Fibroblast of gingiva (primary cell): ENCODE data around the gene RCC1.
"Not testable (repeated sequence)": the region's sequence is repeated elsewhere in the genome, so short reads cannot be mapped to it uniquely, and the experiment has no call there.

Experiments
- DNase-seq: peaks from one replicate; pipeline ENCODE4 v3.0.0-alpha.2; 2011; ENCODE audit warnings: low read depth

Gene RCC1

DNA sequence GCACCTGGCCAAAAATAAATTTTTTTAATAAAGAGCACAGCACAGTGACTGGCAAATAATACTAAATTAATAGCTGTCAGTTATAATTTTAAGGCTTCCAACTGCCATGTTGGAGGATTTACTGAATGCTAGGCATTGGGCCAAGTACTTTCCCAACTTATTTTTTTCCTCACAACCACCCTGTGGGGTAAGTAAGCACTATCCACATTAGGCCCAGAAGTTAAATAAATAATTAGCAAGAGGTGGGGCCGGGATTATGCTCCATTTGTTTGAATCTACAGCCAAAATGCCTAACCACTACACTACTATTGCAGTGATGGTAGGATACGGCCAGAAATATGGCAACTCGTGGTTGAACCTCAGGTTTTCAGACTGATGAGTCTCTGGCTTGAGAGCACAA is 42.5 kb downstream of the RCC1 start:
- no peak for DNase-seq

DNA sequence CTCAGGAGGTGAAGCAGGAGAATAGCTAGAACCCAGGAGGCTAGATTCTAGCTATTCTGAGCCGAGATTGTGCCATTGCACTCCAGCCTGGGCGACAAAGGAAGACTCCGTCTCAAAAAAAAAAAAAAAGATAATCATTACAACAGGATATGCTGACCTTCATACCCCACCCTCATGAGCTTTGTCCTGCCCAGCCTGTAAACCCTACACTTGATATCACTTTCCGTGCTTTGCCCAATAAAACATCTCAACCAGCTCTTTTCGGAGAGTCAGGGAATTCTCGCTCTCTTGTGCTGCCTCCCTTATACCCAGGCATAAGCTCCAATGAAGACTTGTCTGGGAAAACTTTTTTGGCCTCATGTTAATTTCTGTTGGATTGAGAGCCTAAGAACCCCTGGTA is 45.5 kb downstream of the RCC1 start:
- no peak for DNase-seq

DNA sequence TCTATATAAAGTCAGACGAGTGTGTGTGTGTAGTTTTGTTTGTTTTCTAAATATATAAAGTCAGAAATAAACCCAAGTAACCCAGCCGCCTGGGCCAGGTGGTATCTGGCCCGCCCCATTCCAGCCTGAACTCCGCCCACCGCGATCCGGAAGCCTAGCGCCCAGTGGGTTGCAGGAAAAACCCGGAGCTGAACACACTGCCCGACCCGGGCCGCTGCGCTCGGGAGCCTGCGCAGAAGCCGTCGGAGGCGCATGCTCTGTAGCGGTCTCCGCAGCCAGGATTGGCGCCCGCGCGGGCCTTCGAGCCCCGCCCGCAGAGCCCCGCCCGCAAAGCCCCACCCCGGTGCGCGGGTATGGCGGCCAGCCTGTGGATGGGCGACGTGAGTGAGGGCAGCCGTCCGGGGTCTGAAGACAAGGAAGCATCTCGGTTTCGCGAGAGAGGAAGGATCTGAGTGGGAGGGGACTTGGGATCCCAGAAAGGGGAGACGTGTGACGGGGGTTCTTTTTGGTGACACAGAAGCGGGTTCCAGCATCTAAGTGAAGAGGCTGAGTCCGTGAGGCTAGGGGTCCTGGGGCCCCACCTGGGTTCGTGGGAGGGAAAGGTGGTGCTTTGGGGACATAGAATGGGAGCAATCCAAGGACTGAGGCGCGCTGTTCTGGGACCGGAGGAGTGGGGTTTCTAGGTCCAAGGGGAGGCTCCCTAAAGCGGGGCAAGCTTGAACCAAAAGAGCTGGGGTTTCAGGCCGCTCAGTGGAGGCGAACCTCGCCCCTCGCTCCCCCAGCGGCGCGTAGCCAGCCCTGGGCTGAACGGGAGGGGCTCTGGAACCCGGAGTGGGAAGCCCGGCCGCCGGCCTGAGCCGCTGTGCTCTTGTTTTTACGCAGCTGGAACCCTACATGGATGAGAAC is 47.2 kb downstream of the RCC1 start, which contains the start of gene TRNAU1AP:
Gene TRNAU1AP (plus strand): TSS at position 328 of the 906 bp plus-strand sequence. CDS start 26 bp downstream, at position 354.
- peak; percentile 95 for DNase-seq

DNA sequence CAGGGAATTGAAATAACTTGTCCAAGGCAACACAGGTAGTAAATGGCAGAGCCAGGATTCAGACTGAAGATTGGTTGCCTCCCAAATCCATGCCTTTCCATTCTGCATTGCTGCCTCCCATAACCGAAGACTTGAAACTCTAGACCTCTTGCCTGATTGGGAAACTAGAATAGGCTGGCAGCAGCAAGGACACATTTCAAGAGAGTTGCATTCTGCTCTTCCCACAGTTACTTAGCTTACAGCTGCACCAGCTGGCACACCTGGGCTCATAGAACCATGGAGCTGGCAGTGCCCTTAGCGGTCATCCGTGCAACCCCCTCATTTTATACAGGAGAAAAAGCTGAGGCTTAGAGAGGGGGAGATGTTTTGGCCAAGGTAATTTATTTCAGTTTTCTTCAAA is 55.0 kb downstream of the RCC1 start:
- no peak for DNase-seq

DNA sequence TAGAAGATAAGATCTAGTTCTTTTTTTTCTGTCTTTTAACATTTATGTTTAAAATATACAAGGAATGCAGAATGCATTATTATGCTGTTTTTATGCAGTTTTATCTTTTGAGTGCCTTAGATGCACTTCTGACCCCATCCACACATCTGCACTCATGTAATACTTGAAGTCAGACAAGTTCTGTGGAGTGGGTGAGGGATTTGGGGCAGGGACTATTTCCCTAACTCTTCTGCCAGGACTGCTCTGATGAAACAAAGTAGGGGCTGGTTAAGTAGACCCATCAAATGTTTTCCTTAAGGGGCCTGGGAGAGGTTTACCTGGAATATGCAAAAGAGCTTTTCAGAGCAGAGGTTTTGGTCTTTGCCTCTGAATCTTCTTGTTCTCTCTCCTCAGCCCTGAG is 58.5 kb downstream of the RCC1 start:
- DNase-seq: no peak

DNA sequence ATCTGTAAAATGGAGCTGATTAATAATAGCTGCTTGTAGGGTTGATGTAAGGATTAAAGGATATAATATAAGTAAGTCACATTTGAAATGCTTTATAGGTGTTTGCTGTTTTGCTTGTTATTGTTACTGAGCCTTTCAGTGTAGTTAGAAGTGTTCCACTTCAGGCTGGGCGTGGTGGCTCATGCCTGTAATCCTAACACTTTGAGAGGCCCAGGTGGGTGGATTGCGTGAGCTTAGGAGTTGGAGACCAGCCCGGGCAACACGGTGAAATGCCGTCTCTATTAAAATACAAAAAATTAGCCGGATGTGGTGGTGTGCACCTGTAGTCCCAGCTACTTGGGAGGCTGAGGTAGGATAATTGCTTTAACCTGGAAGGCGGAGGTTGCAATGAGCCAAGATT is 59.2 kb downstream of the RCC1 start:
- no peak for DNase-seq

DNA sequence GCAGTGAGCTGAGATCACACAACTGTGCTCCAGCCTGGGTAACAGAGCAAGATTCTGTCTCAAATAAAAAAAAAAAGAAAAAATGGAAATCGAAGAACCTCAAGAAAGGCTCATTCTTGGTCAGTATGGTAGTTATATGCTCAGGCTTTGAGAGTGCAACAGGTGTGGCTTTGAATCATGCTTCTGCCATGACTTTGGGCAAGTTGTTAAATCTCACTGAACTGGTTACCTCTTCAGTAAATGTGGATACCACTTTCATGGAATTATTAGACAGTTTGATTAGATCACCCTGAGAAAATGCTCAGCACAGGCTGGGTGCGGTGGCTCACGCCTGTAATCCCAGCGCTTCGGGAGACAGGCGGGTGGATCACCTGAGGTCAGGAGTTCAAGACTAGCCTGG is 59.9 kb downstream of the RCC1 start:
- no peak for DNase-seq

DNA sequence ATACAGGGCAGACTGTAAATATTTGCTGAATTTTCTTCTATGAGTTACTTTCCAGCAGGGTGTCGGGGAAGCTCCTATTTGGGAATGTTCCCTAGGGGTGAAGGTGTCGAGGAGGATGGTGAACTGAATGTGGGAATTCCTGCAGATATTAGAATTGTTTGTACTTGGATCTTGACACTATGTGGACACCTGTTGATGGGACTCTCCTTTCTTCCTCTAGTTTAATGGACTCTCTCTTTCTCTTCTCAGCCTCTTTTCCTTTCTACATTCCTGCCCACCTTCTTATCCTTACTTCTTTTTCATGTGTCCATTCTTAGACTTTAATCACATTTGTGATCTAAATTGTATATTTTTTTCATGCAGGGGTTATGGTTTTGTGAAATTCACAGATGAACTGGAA is 61.1 kb downstream of the RCC1 start:
- no peak for DNase-seq

DNA sequence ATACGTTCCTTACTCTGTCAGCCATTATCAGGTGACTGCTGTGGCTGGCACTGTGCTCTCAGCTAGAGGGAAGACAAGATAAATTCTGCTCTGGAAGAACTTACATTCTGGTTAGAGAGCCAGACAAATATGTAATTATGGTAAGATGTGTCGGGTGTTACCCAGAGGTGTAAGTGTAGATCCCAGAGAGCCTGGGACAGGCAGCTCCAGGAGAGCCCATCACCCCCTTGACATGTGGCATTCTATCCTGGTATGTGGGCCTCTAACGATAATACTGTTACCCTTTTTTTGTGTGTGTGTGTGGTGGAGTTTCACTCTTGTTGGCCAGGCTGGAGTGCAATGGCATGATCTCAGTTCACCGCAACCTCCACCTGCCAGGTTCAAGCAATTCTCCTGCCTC is 66.1 kb downstream of the RCC1 start:
- no peak for DNase-seq

DNA sequence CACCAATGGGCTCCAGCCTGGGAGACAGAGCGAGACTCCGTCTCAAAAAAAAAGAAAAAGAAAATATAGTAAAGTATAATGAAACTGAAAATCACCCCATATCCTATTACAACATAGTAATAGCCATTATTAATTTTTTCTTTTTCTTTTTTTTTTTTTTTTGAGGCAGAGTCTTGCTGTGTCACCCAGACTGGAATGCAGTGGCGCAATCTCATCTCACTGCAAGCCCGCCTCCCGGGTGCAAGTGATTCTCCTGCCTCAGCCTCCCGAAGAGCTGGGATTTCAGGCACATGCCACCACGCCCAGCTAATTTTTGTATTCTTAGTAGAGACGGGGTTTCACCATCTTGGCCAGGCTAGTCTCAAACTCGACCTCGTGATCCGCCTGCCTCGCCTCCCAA is 67.0 kb downstream of the RCC1 start:
- peak; percentile 82 for DNase-seq

DNA sequence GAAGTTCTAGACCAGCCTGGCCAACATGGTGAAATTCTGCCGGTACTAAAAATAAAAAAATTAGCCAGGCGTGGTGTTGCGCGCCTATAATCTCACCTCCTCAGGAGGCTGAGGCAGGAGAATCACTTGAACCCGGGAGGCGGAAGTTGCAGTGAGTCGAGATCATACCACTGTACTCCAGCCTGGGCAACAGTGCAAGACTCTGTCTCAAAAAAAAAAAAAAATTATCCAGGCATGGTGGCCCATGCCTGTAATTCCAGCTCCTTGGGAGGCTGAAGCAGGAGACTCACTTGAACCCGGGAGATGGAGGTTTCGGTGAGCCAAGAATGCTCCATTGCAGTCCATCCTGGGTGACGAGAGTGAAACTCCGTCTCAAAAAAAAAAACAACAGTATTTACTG is 67.7 kb downstream of the RCC1 start:
- no peak for DNase-seq

DNA sequence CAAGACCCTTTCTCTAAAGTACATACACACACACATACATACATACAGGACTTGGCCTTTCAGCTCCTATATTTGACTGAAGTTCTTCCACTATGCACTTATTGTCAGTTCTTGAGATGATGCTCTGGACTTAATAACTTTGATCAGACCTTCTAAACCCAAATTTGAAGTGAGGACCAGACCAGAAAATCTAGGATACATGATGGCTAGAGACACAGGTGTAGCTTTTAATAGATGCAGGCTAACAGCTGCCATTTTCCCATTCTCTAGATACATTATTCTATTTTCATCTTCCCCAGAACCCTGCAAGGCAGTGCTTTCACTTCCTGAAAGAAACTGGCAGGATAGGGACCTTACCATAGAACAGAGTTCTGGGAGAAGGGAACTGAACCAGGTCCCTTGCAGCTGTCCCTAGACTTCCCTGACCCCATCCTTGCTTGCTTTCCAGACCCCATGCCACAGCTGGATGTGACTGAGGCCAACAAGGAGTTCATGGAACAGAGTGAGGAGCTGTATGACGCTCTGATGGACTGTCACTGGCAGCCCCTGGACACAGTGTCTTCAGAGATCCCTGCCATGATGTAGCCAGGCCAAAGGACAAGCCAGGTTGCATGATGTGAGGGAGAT is 71.3 kb downstream of the RCC1 start:
- no peak for DNase-seq

DNA sequence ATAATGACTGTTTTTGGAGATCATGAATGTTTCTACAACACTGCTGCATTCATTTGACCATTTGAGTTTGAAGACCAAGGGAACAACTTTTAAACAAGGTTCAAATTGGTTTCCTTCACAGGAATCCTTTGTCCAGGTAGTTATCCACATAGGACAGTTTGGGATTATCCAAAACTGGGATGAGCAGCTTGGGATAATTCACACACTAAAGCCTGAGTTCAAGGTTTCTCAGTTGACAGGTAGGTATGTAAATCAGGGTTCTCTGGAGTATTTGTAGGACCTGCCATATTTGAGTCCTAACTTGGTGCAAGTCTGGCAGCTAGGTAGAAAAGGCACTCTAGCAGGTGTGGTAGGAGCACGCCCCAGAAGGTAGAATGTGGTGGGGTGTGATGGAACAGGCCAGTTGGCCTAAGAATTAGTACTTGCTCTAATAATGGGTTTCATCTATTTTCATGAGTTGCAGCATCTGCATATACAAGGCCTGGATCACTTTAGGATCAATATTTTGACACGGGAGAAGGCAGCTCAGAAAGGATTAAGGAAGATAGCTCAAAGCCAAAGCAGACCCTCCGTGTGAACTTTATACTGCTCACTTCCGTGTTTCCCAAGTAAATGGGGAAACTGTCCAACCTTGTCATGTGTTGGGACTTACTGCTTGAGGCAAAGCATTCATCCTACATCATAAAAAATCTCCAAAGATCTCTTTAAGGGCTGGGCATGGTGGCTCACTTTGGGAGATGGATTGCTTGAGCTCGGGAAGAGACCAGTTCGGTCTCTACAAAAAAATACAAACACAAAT is 72.1 kb downstream of the RCC1 start:
- DNase-seq: no peak

DNA sequence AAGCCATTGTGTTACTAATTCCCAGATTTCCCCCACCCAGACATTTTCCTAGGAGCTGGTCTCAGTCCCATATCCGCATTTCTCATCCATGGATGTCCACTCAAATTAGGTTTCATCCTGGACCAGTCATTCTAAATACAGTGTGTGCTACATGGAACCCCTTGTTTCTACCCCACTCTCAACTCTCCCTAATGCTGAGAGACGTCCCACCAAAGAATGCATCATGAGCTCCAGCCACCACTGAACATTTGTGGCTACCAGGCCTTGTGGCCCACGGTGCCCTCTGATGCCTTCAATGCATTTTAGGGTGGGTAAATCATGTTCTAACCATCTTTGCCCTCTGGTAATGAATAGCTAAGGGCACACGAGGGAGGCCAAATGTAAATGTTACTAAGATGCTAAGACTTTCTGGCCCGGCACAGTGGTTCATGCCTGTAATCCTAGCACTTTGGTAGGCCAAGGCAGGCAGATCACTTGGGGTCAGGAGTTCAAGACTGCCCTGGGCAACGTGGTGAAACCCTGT is 72.9 kb downstream of the RCC1 start:
- DNase-seq: no peak

DNA sequence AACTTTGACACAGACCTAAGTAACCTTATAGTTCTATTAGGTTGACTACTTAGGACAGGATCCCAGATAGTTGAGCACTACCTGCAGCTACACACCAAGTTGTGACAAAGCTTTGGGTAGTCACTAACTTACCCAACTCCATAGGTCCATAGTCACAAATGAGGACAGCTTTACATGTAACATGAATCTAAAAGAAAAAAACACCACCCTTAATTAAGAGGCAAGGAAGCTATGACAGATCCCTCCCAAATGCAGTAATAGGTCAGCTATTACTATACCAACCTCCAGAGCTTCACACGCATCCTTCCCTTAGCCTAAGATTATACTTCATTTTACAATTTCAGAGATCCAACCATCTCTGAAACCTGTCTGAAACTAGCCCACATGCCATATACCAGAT is 73.6 kb downstream of the RCC1 start:
- DNase-seq: no peak

DNA sequence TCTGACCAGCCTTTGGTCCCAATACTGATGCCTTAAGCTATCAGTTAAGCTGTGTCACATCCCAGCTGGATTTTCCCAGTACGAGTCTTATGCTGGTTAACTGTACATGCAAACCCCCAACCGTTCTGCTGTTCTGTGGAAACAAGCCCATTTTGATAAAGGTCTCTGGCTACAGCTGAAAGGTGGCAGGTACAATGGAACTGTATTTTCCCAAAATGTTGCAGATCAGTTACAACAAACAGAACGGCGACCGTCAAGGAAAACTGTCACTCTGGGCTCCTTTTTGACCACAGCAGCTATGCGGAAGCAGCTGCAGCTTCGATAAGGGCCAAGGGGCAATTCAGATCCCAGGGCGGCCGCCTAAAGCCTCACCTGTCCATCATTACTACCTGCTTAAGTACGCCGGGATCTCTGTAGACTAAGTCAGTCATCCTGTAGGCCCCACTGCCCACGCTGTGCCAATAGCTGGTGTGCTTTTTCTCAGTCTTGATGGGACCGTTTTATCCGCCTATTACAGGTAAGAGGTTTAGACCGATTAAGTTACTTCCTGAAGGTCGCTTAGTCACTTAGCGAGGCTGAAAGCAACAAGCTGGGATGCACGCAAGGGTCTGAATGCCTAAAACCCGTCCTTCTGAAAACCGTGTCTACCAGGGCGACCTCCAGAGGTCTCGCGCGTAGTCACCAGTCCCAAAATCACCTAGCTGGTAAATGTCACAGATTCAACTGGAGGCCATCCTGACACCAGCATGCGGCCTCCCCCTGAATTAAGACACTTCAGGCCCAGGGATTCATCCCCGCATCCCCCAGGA is 75.1 kb downstream of the RCC1 start:
- peak; percentile 38 for DNase-seq

DNA sequence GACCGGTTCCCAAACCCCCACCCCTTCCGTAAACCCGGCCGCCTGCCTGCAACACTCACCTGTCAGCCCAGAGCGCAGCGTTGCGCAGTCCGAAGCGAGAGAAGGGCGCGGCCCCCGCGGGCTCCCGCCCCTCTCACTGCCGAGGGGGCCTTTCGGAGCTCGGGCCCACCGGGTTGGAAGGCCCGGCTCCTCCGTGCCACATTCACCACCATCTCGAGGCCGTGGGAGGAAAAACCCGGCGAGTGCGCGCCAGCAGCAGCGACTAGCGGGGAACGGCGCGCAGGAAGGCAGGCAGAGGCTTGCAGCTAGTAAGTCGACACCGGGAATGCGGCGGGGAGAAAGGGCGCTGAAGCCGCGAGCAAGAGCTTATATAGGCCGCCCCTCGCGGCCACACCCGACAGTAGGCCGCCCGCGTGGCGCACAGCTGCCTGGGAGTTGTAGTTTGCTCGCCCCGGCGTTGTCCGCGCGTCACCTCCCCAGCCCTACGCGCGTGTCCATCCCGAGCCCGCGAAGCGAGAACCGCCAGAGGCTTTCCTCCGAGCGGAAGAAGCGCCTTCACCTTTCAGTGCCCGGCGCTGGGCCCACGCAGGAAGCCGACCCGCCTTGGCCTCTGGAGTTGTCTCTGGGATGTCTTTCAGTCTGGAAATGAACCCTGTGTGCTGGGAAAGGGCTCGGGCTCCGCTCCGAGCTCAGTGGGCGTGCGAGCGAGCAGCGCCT is 75.8 kb downstream of the RCC1 start:
- peak; percentile 97 for DNase-seq

DNA sequence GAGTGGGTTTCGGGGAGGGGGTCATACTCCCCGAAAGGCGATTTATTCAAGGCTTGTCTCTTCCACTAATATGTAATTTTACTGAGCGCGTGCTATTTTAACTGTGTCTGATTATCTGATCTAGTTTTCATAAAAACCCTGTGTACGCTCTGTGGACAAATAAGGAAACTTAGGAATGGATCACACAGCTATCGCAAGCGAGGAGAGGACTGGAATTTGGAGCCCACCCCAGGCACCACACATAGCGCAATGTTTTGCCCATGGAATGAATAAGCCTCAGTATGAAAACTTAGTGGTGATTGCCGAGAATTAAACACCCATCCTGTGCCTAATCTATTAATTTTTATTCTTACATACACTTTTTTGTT is 76.4 kb downstream of the RCC1 start:
- DNase-seq: peak; percentile 42

DNA sequence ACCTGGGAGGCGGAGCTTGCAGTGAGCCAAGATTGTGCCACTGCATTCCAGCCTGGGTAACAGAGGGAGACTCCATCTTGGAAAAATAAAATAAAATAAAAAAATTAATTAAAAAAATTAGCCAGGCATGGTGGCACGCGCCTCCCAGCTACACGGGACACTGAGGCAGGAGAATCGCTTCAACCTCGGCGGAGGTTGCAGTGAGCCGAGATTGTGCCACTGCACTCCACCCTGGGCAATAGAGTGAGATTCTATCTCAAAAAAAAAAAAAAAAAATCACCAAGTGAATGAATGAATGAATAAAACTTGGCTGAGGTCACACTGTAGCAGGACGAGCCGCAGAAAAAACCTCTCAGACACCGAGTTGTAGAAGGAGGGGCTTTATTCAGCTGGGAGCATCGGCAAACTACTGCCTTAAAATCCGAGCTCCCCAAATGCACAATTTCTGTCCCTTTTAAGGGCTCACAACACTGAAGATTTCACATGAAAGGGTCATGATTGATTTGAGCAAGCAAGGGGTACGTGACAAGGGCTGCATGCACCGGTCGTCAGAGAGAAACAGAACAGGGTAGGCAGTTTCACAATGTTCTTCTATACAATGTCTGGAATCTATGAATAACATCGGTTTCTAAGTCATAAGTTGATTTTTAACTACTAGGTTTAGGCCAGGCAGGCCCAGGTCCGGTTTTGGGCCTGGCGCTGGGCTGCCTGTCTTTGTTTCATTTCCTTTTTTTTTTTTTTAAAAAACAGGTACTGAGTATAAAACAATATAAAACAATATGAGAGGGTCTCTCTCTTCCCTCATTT is 80.9 kb downstream of the RCC1 start:
- not testable (repeated sequence) for DNase-seq
